HG03196 (cell line): ENCODE data around the gene FAM118B.
"Not testable (repeated sequence)": the region's sequence is repeated elsewhere in the genome, so short reads cannot be mapped to it uniquely, and the experiment has no call there.

Experiments used
- ATAC-seq: cut with Tn5 transposase; IDR thresholded peaks from one replicate; pipeline ENCODE4 v1.9.1; 2021; ENCODE audit not compliant: unreplicated experiment

FAM118B gene

GRCh38 chr11:126216526-126217305 lies 5.1 kb downstream of the FAM118B start:
- no peak for ATAC-seq

GRCh38 chr11:126217491-126217890 lies 5.9 kb downstream of the FAM118B start:
- no peak for ATAC-seq

- ATAC-seq: no peak
Observed at GRCh38 chr11:126219547-126219946, 8.0 kb downstream of the FAM118B start.

GRCh38 chr11:126224647-126225294 lies 13.2 kb downstream of the FAM118B start:
- ATAC-seq: no peak

GRCh38 chr11:126225295-126225665 lies 13.7 kb downstream of the FAM118B start:
- no peak for ATAC-seq

GRCh38 chr11:126226334-126227084 lies 14.9 kb downstream of the FAM118B start:
- ATAC-seq: no peak

GRCh38 chr11:126229858-126230540 lies 18.4 kb downstream of the FAM118B start:
- no peak for ATAC-seq

- no peak for ATAC-seq
Observed at GRCh38 chr11:126231725-126232459, 20.3 kb downstream of the FAM118B start.

- no peak for ATAC-seq
Observed at GRCh38 chr11:126232683-126233082, 21.1 kb downstream of the FAM118B start.

GRCh38 chr11:126233391-126233790 lies 21.8 kb downstream of the FAM118B start:
- ATAC-seq: no peak

- ATAC-seq: no peak
Observed at GRCh38 chr11:126246636-126247035, 35.1 kb downstream of the FAM118B start.

GRCh38 chr11:126253265-126253664 lies 41.7 kb downstream of the FAM118B start:
- ATAC-seq: no peak

GRCh38 chr11:126254819-126255218 lies 43.2 kb downstream of the FAM118B start:
- ATAC-seq: no peak

- ATAC-seq: not testable (repeated sequence)
Observed at GRCh38 chr11:126255507-126255906, 43.9 kb downstream of the FAM118B start.

GRCh38 chr11:126256216-126256615 lies 44.6 kb downstream of the FAM118B start:
- ATAC-seq: no peak

- ATAC-seq: no peak
Observed at GRCh38 chr11:126257144-126257543, 45.6 kb downstream of the FAM118B start.

GRCh38 chr11:126257764-126258163 lies 46.2 kb downstream of the FAM118B start:
- no peak for ATAC-seq

GRCh38 chr11:126262216-126262615 lies 50.6 kb downstream of the FAM118B start:
- ATAC-seq: no peak

- ATAC-seq: no peak
Observed at GRCh38 chr11:126263489-126263888, 51.9 kb downstream of the FAM118B start.

- ATAC-seq: no peak
Observed at GRCh38 chr11:126265811-126266210, 54.2 kb downstream of the FAM118B start.

- no peak for ATAC-seq
Observed at GRCh38 chr11:126267650-126268049, 56.1 kb downstream of the FAM118B start.
